ENCODE measurements around the gene VSX1.

- TF ChIP-seq CTCF (IDR thresholded peaks at IDR 0.05) (no peak), EZH2 (IDR thresholded peaks at IDR 0.05; ENCODE audit: borderline replicate concordance, insufficient read depth, low read depth, low read length, poor library complexity, severe bottlenecking) (no peak)
These were observed 21.6 kb upstream of the VSX1 start for GRCh38 chr20:25103526-25103925.

Data from B cell (primary cell).